Prostate gland (tissue), 2 donors: Measurements from ENCODE around the gene KLHL35. TPM values are rescaled to one million over a fixed set of nuclear protein-coding genes. Genes with fewer than 3 reads are reported as not detected.

Source experiments
- DNase-seq: peaks from one replicate; pipeline ENCODE4 v3.0.0-alpha.2; 2019; ENCODE audit warnings: low spot score
- H3K27ac ChIP-seq, 2 donors: fragments of 200-600 bp; sonication (generic); 2 replicates each; pipeline ENCODE4 v1.5.1; 2017 to 2019
- H3K27me3 ChIP-seq: fragments of 200-600 bp; sonication (generic); replicated peaks from 2 replicates; pipeline ENCODE4 v1.5.1; 2019; ENCODE audit not compliant: insufficient read depth
- H3K36me3 ChIP-seq, 2 donors: fragments of 200-600 bp; sonication (generic); 1 replicate in 1 of 2; 2 replicates in 1 of 2; pipeline versions ENCODE4 v1.5.1 to v1.8.1; 2017 to 2019
- H3K4me1 ChIP-seq: fragments of 200-600 bp; sonication (generic); replicated peaks from 2 replicates; pipeline ENCODE4 v1.5.1; 2019
- H3K4me3 ChIP-seq, 2 donors: fragments of 200-600 bp; sonication (generic); 2 replicates each; pipeline ENCODE4 v1.5.1; 2017 to 2019
- H3K9me3 ChIP-seq: fragments of 200-600 bp; sonication (generic); 2 replicates; pipeline ENCODE4 v1.5.1; 2017
- CTCF ChIP-seq, 4 experiments: fragments of 200-600 bp in 2 of 4; fragments of 450-650 bp in 2 of 4; sonication (generic) in 2 of 4; IDR thresholded peaks; 1 replicate in 3 of 4; 2 replicates in 1 of 4; pipeline ENCODE4 v1.5.1; 2016 to 2019; ENCODE audit warnings: antibody characterized with exemption in 4 of 4, mild to moderate bottlenecking in 2 of 4, moderate library complexity in 2 of 4
- POLR2A ChIP-seq: fragments of 450-650 bp; IDR thresholded peaks from one replicate; pipeline ENCODE4 v1.6.1; 2016; ENCODE audit warnings: antibody characterized with exemption, mild to moderate bottlenecking
- POLR2AphosphoS5 ChIP-seq: sonication (generic); formaldehyde crosslinking; IDR thresholded peaks from one replicate; pipeline ENCODE4 v1.6.1; 2017; ENCODE audit warnings: antibody characterized with exemption
- WGBS: methylation state at CpG from one replicate; pipeline ENCODE4 v1.1.5; 2018; 5-methylcytosine and 5-hydroxymethylcytosine counted together
- intact Hi-C: fragments of 100-400 bp; cut with DNase I; formaldehyde crosslinking; loops from one replicate; pipeline ENCODE4 v1.14.2; 2022
- total RNA-seq, 2 donors: library from RNA; depleted of rRNA; stranded (reverse); fragments of >200 nt; gene quantifications; one replicate each; pipeline ENCODE4 v1.1.0, GENCODE V29; 2016

KLHL35 gene
- total RNA-seq, 2 donors from 2014 or later = 0.46 to 28.4 TPM

DNA sequence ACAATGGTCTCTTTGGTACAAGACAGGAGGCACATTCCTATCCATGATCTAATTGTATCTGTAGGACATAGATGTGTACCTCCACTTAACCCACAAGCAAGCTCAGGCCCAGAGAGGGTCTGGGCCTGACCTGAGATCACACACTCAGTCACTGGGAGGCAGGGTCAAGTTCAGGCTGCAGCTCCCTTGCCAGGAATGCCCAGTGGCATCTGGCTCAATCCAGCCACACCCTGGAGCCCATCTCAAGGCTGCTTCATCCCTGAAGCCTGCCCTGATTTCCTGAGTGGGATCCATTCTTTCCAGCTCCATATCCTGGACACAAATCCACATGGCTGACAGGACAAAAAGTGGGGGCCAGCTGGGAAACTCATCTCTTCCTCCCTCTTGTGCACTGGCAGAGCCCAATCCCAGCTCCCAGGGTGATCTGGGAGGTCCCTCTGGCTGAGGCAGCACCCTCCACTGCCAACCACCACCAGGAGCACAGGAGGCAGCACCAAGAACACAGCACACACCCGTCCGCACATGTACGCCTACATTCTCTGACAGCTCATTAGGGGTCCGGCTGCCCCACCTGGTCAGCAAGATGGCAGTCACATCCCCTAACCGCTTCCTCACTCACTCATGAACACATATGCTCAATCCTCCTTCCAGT lies 39.2 kb upstream of the KLHL35 start:
- intact Hi-C loops = no loop called here

DNA sequence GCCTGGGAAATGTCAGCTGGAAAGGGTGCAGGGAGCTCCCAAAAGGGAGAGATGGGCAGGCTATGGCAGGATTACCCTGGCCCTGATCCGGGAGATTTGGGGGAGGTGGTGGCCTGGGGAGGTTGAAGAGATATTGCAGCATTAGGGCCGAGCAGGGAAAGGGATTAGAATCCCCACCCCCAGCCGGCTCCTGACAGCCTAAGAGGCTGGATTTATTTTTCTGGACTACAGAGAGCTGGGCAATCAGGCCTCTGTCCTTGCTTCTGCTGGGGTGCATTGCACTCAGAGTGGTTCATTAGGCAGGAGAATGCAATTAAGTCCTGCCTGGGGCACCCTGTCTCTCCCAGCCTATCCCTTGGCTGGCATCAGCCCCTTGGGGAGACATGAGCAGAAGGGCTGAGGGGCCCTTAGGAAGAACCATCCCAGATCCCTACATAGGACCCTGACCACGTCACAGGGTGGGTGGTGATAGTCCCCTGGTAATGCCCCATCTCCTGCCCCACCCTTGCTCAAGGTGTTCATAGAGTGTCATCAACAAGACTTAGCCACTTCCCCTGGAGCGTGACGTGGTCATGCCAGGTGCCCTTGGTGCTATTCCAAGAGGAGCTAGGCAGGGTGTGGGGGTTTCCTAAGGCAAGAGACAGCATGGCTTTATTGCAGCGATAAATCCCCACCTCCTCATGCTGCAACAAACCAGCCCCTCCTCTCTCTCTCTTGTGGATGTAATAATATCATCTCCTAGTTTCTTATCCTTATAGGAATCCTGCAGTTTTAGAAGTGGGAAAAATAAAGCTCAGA lies 38.4 kb upstream of the KLHL35 start:
- Histone ChIP-seq H3K9me3 (no peaks in the 10 kb centered on the region), H3K27ac (no peak overlapping the region), H3K36me3 (no peaks in the 10 kb centered on the region), H3K4me3 (no peak overlapping the region), H3K27me3 (no peaks in the 10 kb centered on the region), H3K4me1 (peaks cover 4% of the 10 kb centered on the region)
- intact Hi-C loops = no loop called here
- TF ChIP-seq POLR2A (no peak), POLR2AphosphoS5 (no peak), CTCF (IDR thresholded peaks at IDR 0.05) (no peak)
- 74% methylated on average over 7 of the region's 7 CpGs for WGBS
- DNase-seq = no peak

More for the DNA sequence above, 39.2 kb upstream of the KLHL35 start:
- no peak for DNase-seq
- Histone ChIP-seq H3K4me1 (peaks cover 9% of the 10 kb centered on the region), H3K4me3 (no peak overlapping the region), H3K9me3 (no peaks in the 10 kb centered on the region), H3K27me3 (no peaks in the 10 kb centered on the region), H3K27ac (no peak overlapping the region), H3K36me3 (no peaks in the 10 kb centered on the region)
- WGBS = 98% methylated on average over 5 of the region's 5 CpGs
- no peak for TF ChIP-seq POLR2AphosphoS5
- TF ChIP-seq POLR2A = no peak

DNA sequence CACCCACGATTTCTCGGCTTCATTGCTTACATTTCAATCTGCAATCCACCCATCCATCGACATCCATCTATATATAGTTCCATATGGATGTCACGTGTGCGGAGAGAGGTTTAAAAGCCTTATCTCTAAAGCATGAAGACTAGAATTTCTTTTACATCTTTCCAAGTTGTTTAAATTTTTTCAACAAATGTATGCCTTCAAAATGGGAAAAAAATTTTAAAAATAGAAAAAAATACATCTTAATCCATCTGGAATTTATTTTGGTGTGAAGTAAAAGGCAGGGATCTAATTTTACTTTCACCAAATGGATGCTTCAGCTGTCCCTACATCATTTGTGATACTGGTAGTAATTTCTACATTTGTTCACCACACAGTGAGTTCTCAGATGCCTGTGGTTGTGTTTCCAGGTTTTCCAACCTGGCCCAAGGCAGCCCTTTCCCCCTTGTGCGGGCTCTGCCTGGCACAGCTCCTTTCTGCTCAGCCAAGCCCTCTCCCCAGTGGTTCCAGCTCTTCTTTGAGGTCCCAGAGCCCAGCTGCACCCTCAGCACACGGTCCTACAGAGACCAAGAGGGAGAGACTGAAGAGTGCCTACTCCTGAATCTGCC lies 37.6 kb upstream of the KLHL35 start:
- intact Hi-C loops = no loop called here
- H3K36me3 ChIP-seq = no peaks in the 10 kb centered on the region
- TF ChIP-seq POLR2AphosphoS5 = no peak
- no peak for TF ChIP-seq CTCF (IDR thresholded peaks at IDR 0.05)
- no peak for TF ChIP-seq POLR2A
- WGBS = 91% methylated on average over 7 of the region's 7 CpGs
- no peaks in the 10 kb centered on the region for H3K9me3 ChIP-seq
- no peak overlapping the region for H3K27ac ChIP-seq
- H3K27me3 ChIP-seq = no peaks in the 10 kb centered on the region
- H3K4me1 ChIP-seq = no peaks in the 10 kb centered on the region
- H3K4me3 ChIP-seq = no peak overlapping the region
- no peak for DNase-seq

GRCh38 chr11:75469785-75470405 lies 36.9 kb upstream of the KLHL35 start:
- TF ChIP-seq POLR2AphosphoS5 = no peak
- TF ChIP-seq CTCF (IDR thresholded peaks at IDR 0.05) = no peak
- no peak for TF ChIP-seq POLR2A
- Histone ChIP-seq H3K9me3 (no peaks in the 10 kb centered on the region), H3K36me3 (no peaks in the 10 kb centered on the region), H3K4me3 (no peak overlapping the region), H3K4me1 (no peaks in the 10 kb centered on the region), H3K27me3 (no peaks in the 10 kb centered on the region), H3K27ac (no peak overlapping the region)
- 79% methylated on average over 6 of the region's 6 CpGs for WGBS
- DNase-seq = no peak
- intact Hi-C loops = no loop called here

GRCh38 chr11:75468534-75469340 lies 35.7 kb upstream of the KLHL35 start:
- Histone ChIP-seq H3K36me3 (no peaks in the 10 kb centered on the region), H3K27ac (no peak overlapping the region), H3K27me3 (no peaks in the 10 kb centered on the region), H3K4me3 (no peak overlapping the region), H3K4me1 (no peaks in the 10 kb centered on the region), H3K9me3 (no peaks in the 10 kb centered on the region)
- intact Hi-C loops = no loop called here
- TF ChIP-seq POLR2A = no peak
- no peak for TF ChIP-seq POLR2AphosphoS5
- TF ChIP-seq CTCF (IDR thresholded peaks at IDR 0.05) = no peak
- DNase-seq = no peak
- 57% methylated on average over 14 of the region's 14 CpGs for WGBS
